GM12878 (cell line): Measurements from ENCODE around the gene MAN2A2. TPM values are rescaled to one million over a fixed set of nuclear protein-coding genes. Genes with fewer than 3 reads are reported as not detected.
A peak's percentile ranks its signal among the peaks of the same experiment; 100 is the strongest.

ENCODE experiments used
- CHD2 ChIP-seq: IDR thresholded peaks from 2 replicates; pipeline ENCODE4 v1.6.1; 2011; ENCODE audit warnings: low read depth, low read length, improper control_type of control experiment, borderline replicate concordance
- CTCF ChIP-seq, 3 experiments: IDR thresholded peaks in 2 of 3; conservative IDR thresholded peaks in 1 of 3; 2 replicates each; pipeline ENCODE4 v1.5.1; 2011; ENCODE audit warnings: low read depth in 3 of 3, low read length in 3 of 3, mild to moderate bottlenecking in 3 of 3, control low read depth in 2 of 3, moderate library complexity in 2 of 3, inconsistent platforms in 1 of 3, mixed read lengths in 1 of 3; ENCODE audit not compliant: control insufficient read depth in 2 of 3, insufficient read depth in 1 of 3; ENCODE audit errors: extremely low read depth in 1 of 3
- CUX1 ChIP-seq: IDR thresholded peaks from 2 replicates; pipeline ENCODE4 v1.6.1; 2012; ENCODE audit warnings: improper control_type of control experiment, low read depth, low read length; ENCODE audit not compliant: insufficient replicate concordance
- KDM1A ChIP-seq: fragments of 200-600 bp; sonication (generic); IDR thresholded peaks from 2 replicates; pipeline ENCODE4 v1.6.1; 2016; ENCODE audit warnings: borderline replicate concordance
- MLLT1 ChIP-seq: fragments of 450-650 bp; IDR thresholded peaks from 2 replicates; pipeline ENCODE4 v1.6.1; 2016; ENCODE audit warnings: mild to moderate bottlenecking
- MTA2 ChIP-seq: fragments of 450-650 bp; IDR thresholded peaks from 2 replicates; pipeline ENCODE4 v1.6.1; 2016; ENCODE audit warnings: low read depth, mild to moderate bottlenecking, moderate library complexity
- PAX5 ChIP-seq: IDR thresholded peaks from 2 replicates; pipeline ENCODE4 v1.6.1; 2011; ENCODE audit warnings: low read depth, low read length, borderline replicate concordance
- PRDM15 ChIP-seq: fragments of 450-650 bp; formaldehyde crosslinking; IDR thresholded peaks from 2 replicates; pipeline ENCODE4 v1.4.0; 2020; ENCODE audit warnings: mild to moderate bottlenecking, moderate library complexity
- TAF1 ChIP-seq: IDR thresholded peaks from 2 replicates; pipeline ENCODE4 v1.6.1; 2011; ENCODE audit warnings: mild to moderate bottlenecking, low read depth, low read length, borderline replicate concordance
- WRNIP1 ChIP-seq: IDR thresholded peaks from 2 replicates; pipeline ENCODE4 v1.6.1; 2011; ENCODE audit warnings: low read depth, low read length, improper control_type of control experiment, borderline replicate concordance
- YY1 ChIP-seq: IDR thresholded peaks from 2 replicates; pipeline ENCODE4 v1.6.1; 2011; ENCODE audit warnings: low read depth, mild to moderate bottlenecking, low read length
- ZBTB33 ChIP-seq: fragments of 450-650 bp; IDR thresholded peaks from 2 replicates; pipeline ENCODE4 v1.6.1; 2017; ENCODE audit warnings: mild to moderate bottlenecking
- ZNF384 ChIP-seq: IDR thresholded peaks from 2 replicates; pipeline ENCODE4 v1.6.1; 2012; ENCODE audit warnings: low read depth, mild to moderate bottlenecking, low read length, improper control_type of control experiment, borderline replicate concordance
- polyA plus RNA-seq, 11 experiments: library from polyadenylated mRNA; depleted of rRNA in 4 of 11; unstranded in 6 of 11; stranded (reverse) in 5 of 11; fragments of >200 nt; fragmentation: Nextera tagmentation in 4 of 11; fragmentation: Illumina TruSeq in 1 of 11; extraction: Ambion mirVana in 4 of 11; extraction: Trizol in 1 of 11; gene quantifications; 1 replicate in 1 of 11; 2 replicates in 10 of 11; pipeline versions ENCODE4 v1.2.1 to v1.2.3, GENCODE V29; 2011 to 2016; ENCODE audit warnings: inconsistent platforms in 2 of 11, missing spikeins in 2 of 11, low read depth in 1 of 11
- total RNA-seq, 4 experiments: library from RNA; depleted of rRNA in 3 of 4; stranded (reverse); fragments of >200 nt in 3 of 4; fragmentation: Illumina TruSeq in 1 of 4; extraction: Trizol in 1 of 4; gene quantifications; 2 replicates each; pipeline versions ENCODE4 v1.2.1 to v1.2.3, GENCODE V29; 2013 to 2021

Gene MAN2A2
- total and polyA plus RNA-seq, 10 of the 15 experiments (the other 5 are each of a cell fraction or from before 2014, with no cell fraction given) = 4.2 to 79.4 (median 23.2) TPM

- no peak for TF ChIP-seq YY1
- TF ChIP-seq TAF1 = 0 out of 2 replicates have a peak, but pooled peaks have one; percentile 55
- peak; percentile 77; the same call in 1 of the 2 replicates for TF ChIP-seq PAX5
- TF ChIP-seq MTA2 = no peak
- TF ChIP-seq KDM1A = no peak
- TF ChIP-seq PRDM15 = no peak
- TF ChIP-seq ZNF384 = no peak
- no peak for TF ChIP-seq ZBTB33
- no peak for TF ChIP-seq WRNIP1
- no peak for TF ChIP-seq CHD2
- no peak for TF ChIP-seq CUX1
- no peak for TF ChIP-seq CTCF (IDR thresholded peaks at IDR 0.05 in 2 of 3, conservative IDR thresholded peaks at IDR 0.05 in 1 of 3; ENCODE audit: control insufficient read depth in 2 of 3, extremely low read depth in 1 of 3, insufficient read depth in 1 of 3, low read depth in 3 of 3, low read length in 3 of 3)
- no peak for TF ChIP-seq MLLT1
These were observed at the start of gene MAN2A2 (continued) for GRCh38 chr15:90902840-90903732.
